GM21515 (cell line): ENCODE data around the gene SIPA1L3.

Experiments used
- ATAC-seq: cut with Tn5 transposase; IDR thresholded peaks from one replicate; pipeline ENCODE4 v1.9.1; 2021; ENCODE audit not compliant: unreplicated experiment

SIPA1L3 gene

GRCh38 chr19:38095411-38096308, 188.7 kb downstream of the SIPA1L3 start:
- no peak for ATAC-seq

GRCh38 chr19:38099966-38100365, 193.0 kb downstream of the SIPA1L3 start:
- no peak for ATAC-seq

DNA sequence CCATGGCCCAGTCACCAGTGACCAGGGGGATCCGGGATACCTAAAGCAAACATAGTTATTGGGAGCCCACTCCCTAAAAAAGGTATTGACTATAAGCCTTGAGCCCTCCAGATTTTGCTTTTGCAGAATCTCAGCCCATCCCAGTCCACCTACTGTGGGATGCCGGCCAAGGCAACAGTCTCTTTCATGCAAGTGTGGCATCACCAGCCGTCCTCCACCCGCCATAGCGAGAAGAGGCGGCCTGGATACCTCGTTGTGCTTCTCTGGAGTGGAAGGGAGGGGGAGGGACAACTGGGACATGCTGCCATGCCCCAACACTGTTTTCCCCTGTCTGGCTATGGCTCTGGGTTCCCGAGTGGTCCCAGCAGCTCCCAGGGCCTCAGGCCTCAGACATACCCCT, 193.6 kb downstream of the SIPA1L3 start:
- no peak for ATAC-seq

- no peak for ATAC-seq
These were observed 194.7 kb downstream of the SIPA1L3 start for GRCh38 chr19:38101723-38102122.

DNA sequence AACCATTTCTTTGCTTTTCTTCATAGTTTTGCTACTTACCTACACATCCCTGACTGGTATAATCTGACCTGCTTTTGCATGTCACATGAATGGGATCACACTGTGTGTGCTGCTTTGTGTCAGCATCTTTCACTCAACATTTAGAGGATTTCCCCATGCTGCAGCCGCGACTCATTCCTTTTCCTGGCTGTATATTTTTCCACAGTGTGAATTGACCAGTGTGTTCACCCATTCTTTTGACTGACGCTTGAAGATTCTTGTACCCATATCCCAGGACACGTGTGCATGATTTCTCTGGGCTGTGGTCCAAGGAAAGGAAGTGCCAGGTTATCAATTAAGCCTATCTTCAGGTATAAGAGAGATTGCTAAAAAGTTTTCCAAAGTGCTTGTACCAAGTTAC, 198.6 kb downstream of the SIPA1L3 start:
- ATAC-seq = no peak

- no peak for ATAC-seq
These were observed 200.1 kb downstream of the SIPA1L3 start for GRCh38 chr19:38107129-38107528.

DNA sequence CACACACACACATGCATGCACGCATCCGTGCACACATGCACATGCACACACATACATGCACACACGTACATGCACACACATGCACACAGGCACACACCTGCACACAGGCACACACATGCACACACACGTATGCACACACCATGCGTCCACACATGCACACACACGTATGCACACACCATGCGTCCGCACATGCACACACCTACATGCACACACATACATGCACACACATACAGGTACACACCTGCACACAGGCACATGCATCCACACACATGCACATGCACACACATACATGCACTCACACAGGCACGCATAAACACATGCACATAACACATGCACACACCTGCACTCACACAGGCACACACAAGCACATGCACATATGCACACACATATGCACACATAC, 204.9 kb downstream of the SIPA1L3 start:
- no peak for ATAC-seq

DNA sequence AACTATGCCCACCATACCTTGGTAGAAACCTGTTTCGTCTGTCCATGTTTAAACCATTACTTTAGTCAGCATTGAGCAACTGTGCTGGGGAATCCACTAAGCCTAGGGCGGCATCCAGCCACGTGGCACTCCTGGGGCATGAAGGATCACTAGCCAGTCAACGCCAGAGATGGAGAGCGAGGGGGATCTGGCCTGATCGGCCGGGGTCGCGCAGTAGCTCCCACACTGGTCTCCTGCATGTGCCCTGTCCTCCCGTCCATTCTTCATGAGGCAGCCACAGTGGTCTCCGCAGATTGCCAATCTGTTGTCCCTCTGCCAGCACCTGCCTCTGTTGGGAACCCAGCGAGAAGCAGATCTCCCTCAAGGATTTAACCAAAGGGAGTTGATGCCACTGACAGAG, 207.6 kb downstream of the SIPA1L3 start:
- no peak for ATAC-seq

DNA sequence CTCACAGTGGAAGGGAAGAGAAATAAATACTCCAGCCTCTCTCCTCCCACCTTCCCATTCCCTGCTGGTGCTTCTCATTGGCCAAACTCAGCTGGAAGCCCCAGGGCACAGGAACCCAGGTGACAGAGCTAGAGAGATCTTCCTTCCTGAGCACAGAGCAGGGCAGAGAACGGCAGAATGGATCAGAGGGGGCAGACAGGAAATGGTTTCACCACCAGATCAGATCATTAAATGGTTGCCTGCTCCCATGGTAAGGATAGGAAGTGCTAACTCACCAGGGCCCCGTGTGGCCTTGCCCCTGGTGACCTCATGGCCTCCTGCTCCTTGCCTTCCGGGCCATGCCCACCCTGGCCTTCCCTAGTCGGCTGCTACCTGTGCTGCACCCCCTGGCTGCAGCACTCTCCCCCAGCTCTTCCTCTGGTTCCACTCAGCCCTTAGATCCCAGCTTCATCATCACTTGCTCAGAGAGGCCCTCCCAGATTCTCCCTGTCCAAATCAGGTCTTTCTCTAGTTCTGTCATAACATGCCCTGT, 208.3 kb downstream of the SIPA1L3 start:
- no peak for ATAC-seq

DNA sequence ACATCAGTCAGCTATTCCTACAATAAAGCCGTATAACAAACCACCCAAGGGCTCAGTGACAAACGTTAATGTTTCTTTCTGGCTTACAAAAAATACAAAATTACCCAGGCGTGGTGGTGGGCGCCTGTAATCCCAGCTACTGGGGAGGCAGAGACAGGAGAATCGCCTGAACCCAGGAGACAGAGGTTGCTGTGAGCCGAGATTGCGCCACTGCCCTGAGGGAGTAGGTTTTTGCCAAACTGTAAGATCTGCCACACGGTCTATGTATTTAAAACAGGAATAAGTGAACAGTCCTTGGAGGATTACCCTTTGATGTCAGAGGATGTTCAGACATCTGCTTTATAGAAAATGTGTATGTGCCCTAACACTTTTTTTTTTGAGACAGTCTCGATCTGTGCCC, 211.2 kb downstream of the SIPA1L3 start:
- no peak for ATAC-seq

GRCh38 chr19:38120471-38121025, 213.5 kb downstream of the SIPA1L3 start:
- ATAC-seq = no peak

GRCh38 chr19:38122402-38123093, 215.5 kb downstream of the SIPA1L3 start:
- no peak for ATAC-seq

- no peak for ATAC-seq
These were observed 218.2 kb downstream of the SIPA1L3 start for GRCh38 chr19:38125238-38125637.

DNA sequence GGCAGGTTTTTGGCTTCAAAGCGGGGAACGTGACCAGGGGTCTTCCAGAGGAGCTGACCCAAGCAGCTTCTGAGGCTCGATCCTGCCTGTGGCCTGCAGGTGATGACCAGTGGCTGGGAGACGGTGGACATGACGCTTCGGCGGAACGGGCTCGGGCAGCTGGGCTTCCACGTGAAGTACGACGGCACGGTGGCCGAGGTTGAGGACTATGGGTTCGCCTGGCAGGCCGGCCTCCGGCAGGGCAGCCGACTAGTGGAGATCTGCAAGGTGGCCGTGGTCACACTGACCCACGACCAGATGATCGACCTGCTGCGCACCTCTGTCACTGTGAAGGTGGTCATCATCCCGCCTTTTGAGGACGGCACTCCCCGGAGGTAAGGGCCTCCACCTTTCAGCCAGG, 223.4 kb downstream of the SIPA1L3 start:
- no peak for ATAC-seq

GRCh38 chr19:38132781-38133180, 225.8 kb downstream of the SIPA1L3 start:
- ATAC-seq = no peak

GRCh38 chr19:38133319-38133718, 226.3 kb downstream of the SIPA1L3 start:
- ATAC-seq = no peak

- ATAC-seq = no peak
These were observed 227.6 kb downstream of the SIPA1L3 start for GRCh38 chr19:38134540-38135149.

DNA sequence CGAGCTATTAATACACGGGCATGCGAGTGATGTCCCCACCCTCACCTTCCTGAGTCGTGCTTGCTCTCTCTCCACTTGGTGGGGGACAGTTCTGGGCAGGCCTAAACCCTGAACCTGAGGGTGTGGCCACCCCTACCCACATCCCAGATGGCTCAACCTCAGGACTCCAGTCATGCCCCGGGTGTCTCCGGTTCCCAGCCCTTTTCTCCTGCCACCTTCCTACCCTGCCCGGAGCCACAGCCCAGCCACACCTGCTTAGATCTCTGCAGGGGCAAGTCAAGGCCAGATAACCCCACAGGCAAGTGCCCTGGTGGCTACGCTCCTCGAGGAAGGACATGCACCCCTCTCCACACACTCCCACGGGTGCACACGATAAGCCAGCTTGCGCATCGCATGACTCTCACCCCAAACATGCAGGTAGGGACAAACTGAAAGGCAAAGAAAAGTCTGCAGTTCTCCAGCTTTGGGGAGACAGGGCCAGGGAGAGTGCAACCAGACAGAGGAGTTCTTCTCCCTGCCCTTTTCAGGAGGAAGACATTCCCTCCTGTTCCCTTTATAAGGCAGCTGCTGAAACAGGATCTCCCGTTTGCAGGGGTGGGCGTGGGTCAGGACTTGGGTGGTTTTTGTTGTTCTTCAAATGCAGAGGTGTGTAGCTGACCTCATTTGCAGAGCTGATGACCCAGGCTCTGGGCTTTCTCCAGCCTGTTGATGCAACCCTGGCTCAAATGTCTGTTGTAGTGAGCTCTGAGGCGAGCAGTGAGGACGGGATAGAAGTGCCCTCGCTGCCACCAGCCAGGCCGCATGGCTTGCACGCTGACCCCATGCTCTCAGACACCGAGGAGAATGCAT, 228.4 kb downstream of the SIPA1L3 start:
- no peak for ATAC-seq

GRCh38 chr19:38139122-38139521, 232.1 kb downstream of the SIPA1L3 start:
- ATAC-seq = no peak

- no peak for ATAC-seq
These were observed 234.1 kb downstream of the SIPA1L3 start for GRCh38 chr19:38141108-38141507.
